Germinal center (tissue), 1 donor: ENCODE measurements around the gene LSM4.

ENCODE experiments used
- DNase-seq: peaks from one replicate; pipeline ENCODE4 v3.0.0; 2012; ENCODE audit warnings: mixed read lengths, low spot score

LSM4 gene

GRCh38 chr19:18292462-18292809 is 30.4 kb downstream of the LSM4 start:
- peak; percentile 39 for DNase-seq

- DNase-seq: peak; percentile 89
Measured at GRCh38 chr19:18291590-18292461, 31.1 kb downstream of the LSM4 start.

GRCh38 chr19:18291019-18291524 is 31.8 kb downstream of the LSM4 start:
- peak; percentile 35 for DNase-seq

GRCh38 chr19:18290302-18291018 is 32.4 kb downstream of the LSM4 start:
- DNase-seq: peak; percentile 58

- DNase-seq: no peak
Measured at GRCh38 chr19:18289471-18290301, 33.2 kb downstream of the LSM4 start.

- no peak for DNase-seq
Measured at GRCh38 chr19:18287836-18288772, 34.8 kb downstream of the LSM4 start.

- DNase-seq: no peak
Measured at GRCh38 chr19:18286973-18287635, 35.8 kb downstream of the LSM4 start.

GRCh38 chr19:18284712-18285360 is 38.0 kb downstream of the LSM4 start:
- no peak for DNase-seq

- DNase-seq: no peak
Measured at GRCh38 chr19:18283338-18283737, 39.5 kb downstream of the LSM4 start.

- no peak for DNase-seq
Measured at GRCh38 chr19:18282788-18283141, 40.1 kb downstream of the LSM4 start.

GRCh38 chr19:18282021-18282787 is 40.7 kb downstream of the LSM4 start:
- no peak for DNase-seq

GRCh38 chr19:18281082-18282020 is 41.5 kb downstream of the LSM4 start, which contains the start of gene JUND:
Gene JUND, minus strand, starts transcription at chr19:18281622. Its CDS starts 138 bp downstream, at chr19:18281484.
- peak; percentile 96 for DNase-seq

- DNase-seq: peak; percentile 91
Measured at GRCh38 chr19:18280247-18281081, 42.4 kb downstream of the LSM4 start.

GRCh38 chr19:18279516-18280246 is 43.2 kb downstream of the LSM4 start:
- peak; percentile 93 for DNase-seq

GRCh38 chr19:18279266-18279515 is 43.7 kb downstream of the LSM4 start:
- DNase-seq: no peak

- no peak for DNase-seq
Measured at GRCh38 chr19:18278521-18279265, 44.2 kb downstream of the LSM4 start.
